Measurements from ENCODE around the gene TLCD4.

Gene TLCD4

GRCh38 chr1:95095833-95096217 lies 21.3 kb upstream of the TLCD4 start:
- DNase-seq (ENCODE audit: low spot score) = no peak

- no peak for DNase-seq (ENCODE audit: low spot score)
These were observed 20.8 kb upstream of the TLCD4 start for GRCh38 chr1:95096218-95096841.

- DNase-seq (ENCODE audit: low spot score) = no peak
These were observed 19.7 kb upstream of the TLCD4 start for GRCh38 chr1:95097426-95097825.

DNA sequence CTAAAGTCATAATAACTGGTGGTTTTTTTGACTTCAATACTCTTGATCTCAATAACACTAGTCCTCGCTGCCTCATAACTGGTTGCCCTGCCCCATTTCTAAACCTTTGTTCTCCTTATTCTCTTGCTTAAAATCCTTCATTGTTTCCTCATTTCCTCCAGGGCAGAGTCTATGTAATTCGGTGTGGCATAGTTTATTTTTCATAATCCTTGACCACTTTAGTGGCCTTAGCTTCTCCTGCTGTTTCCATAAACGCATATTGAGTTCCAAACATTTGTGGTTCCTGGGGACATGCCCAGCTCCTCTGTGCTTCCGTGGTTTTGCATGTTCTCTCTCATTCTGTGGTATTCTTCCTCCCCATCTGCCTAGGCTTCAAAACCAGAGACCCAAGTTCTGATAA lies 19.0 kb upstream of the TLCD4 start:
- no peak for DNase-seq (ENCODE audit: low spot score)

DNA sequence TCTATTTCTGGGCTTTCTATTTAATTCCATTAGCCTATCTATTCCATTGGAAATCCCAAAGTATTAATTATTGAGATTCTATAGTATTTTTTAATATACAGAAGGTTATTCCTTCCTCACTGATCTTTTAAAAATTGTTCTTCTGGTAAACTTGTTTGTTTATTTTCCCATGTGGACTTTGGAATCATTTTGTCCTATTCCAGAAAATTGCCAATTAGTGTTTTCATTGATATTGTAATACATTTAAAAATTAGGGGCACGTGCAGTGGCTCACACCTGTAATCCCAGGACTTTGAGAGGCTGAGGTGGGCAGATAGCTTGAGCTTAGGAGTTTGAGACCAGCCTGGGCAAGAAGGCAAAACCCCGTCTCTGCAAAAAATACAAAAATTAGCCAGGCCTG lies 8.4 kb upstream of the TLCD4 start:
- DNase-seq (ENCODE audit: low spot score) = no peak

GRCh38 chr1:95111014-95111413 lies 6.1 kb upstream of the TLCD4 start:
- no peak for DNase-seq (ENCODE audit: low spot score)

GRCh38 chr1:95113684-95114083 lies 3.5 kb upstream of the TLCD4 start:
- no peak for DNase-seq (ENCODE audit: low spot score)

DNA sequence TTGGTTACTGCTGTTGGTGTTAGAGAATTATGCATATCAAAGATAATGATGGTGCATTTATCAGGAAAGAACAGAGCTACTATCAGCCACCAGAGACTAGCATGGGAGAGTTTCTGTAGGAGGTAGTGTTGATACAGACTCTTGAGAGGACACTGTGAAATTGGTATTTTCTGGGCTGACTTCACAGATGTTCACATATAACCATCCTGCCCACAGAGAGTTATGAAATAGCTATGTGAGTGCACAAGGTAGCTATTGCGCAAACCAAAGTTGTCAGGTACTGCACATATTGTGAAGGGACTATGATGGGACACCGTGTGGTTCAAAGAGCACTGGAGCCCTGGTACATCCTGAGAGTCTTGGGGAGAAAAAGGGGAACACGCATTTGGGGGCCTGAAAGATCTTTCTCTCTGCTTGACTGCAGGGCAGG lies 1.4 kb upstream of the TLCD4 start:
- no peak for DNase-seq (ENCODE audit: low spot score)

- peak; percentile 81 for DNase-seq (ENCODE audit: low spot score)
These were observed 462 bp upstream of the TLCD4 start for GRCh38 chr1:95116580-95117206.

- no peak for DNase-seq (ENCODE audit: low spot score)
These were observed 928 bp downstream of the TLCD4 start for GRCh38 chr1:95118067-95118499.

GRCh38 chr1:95118710-95119109 lies 1.6 kb downstream of the TLCD4 start:
- DNase-seq (ENCODE audit: low spot score) = no peak

- no peak for DNase-seq (ENCODE audit: low spot score)
These were observed 2.1 kb downstream of the TLCD4 start for GRCh38 chr1:95119273-95119672.

GRCh38 chr1:95122151-95122697 lies 5.1 kb downstream of the TLCD4 start:
- no peak for DNase-seq (ENCODE audit: low spot score)

DNA sequence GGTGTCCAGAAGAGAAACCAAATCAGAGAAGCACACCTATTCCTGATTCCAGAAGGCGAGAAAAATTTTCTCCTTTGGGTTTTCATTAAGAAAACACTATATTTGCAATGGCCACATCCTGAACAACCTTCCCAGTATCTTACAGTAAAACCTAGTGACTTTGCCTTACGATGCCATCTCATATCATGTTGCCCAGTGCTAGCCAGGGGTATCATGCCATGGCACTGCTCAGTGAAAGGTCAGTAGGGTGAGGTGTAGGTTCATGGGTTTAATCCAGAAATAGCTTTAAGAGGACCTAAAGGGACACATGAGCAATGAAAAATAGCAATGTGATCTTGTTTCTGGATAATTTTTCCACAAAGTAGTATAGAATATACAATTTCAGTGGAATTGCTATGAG lies 7.2 kb downstream of the TLCD4 start:
- no peak for DNase-seq (ENCODE audit: low spot score)

GRCh38 chr1:95126366-95126765 lies 9.2 kb downstream of the TLCD4 start:
- no peak for DNase-seq (ENCODE audit: low spot score)

- no peak for DNase-seq (ENCODE audit: low spot score)
These were observed 9.7 kb downstream of the TLCD4 start for GRCh38 chr1:95126846-95127245.

GRCh38 chr1:95127380-95127779 lies 10.2 kb downstream of the TLCD4 start:
- no peak for DNase-seq (ENCODE audit: low spot score)

DNA sequence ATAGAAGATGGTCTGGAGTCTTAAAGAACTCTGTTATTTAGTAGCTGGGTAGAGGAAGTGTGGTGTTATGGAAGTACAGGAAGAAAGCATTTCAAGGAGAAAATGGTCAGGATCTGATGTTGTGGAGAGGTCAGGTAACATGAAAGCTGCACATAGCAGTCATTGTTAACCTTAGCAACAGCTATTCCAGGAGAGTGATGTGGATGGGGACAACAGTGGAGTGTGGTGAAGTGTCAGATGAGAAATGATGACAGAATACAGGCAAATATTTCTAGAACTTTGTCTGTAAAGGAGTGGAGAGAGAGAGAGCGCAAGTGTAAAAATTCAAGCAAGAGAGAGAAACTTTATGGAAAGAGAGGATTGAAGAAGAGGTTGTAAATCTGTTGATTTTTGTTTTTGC lies 15.6 kb downstream of the TLCD4 start:
- DNase-seq (ENCODE audit: low spot score) = no peak

- DNase-seq (ENCODE audit: low spot score) = no peak
These were observed 16.5 kb downstream of the TLCD4 start for GRCh38 chr1:95133687-95134086.

DNA sequence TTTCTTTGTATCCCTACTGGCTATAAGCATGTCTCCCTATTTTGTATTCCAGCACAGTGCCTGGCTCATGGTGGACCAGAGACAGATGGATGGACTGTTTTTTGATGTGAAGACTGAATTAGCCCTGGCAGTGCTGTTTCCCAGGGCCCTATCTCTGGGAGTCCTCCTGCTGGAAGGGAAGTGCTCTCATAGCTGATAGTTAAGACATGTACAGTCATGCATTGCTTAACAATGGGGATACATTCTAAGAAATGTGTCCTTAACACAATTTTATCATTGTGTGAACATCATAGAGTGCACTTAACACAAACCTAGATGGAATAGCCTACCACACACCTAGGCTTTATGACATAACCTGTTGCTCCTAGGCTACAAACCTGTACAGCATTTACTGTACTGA lies 21.1 kb downstream of the TLCD4 start:
- no peak for DNase-seq (ENCODE audit: low spot score)

DNA sequence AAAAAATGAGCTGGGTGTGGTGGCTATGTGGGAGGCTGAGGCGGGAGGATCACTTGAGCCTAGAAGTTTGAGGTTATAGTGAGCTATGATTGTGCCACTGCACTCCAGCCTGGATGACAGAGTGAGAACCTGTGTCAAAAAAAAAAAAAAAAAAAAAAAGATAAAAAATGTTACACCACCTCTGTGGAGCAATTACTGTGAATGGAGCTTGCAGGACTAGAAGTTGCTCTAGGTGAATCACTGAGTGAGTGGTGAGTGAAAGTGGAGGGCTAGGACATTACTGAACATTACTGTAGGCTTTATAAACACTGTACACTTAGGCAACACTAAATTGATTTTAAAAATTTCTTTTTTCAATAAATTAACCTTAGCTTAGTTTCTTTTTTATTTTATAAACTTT lies 21.9 kb downstream of the TLCD4 start:
- no peak for DNase-seq (ENCODE audit: low spot score)

DNA sequence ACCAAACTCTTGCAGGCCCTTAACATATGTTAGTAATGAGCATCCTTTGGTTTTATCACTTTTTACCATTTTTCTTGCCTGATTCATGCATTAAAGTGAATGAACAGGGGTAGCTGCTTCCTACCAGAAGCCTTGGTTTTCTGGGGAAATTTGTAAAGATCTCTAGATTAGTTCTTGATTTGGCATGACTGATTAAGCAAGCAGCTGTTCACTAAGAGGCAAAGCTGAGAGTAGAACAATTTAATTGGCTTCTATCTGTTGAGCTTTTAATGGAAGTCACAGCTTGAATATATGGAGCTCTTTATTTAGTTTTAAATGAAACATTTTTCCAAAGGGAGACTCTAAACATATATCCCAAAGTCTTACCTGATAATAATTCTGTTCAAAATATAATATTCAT lies 23.6 kb downstream of the TLCD4 start:
- DNase-seq (ENCODE audit: low spot score) = no peak

DNA sequence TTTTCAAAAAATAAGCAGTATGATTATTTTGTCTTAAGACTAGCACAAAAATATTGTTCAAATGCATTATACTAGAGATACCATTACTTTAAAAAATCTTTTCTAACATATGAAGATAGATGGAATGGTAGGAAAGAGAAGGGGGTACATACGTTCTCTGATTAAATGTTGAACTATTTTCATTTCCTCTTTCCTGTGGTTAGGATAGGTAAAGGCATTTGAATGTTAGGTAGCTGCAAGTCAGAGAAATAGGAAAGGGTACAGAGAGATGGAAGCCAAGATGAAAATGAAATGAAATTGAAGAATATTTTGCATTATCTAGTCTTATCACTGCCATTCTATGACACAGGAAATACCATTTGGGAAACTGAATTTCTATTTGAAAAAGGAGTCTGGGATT lies 28.3 kb downstream of the TLCD4 start:
- DNase-seq (ENCODE audit: low spot score) = no peak

DNA sequence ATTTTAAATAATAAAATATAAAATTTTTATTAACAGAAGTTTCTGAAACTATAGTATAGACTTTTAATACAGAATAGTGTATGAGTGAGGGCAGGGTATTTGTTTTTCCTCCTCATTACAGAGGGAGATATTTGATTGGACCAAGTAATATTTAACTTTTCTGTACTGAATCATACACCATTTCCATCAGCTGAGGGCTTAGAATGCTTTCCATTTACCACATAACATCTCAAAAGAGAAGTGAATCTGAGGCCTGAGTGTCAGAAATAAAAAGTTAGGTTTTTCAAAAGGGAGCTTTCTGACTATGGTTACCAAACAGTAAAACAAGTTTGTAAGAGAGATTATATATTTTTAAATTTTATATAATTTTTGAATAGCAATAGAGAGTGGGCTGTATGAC lies 29.5 kb downstream of the TLCD4 start:
- DNase-seq (ENCODE audit: low spot score) = no peak

Measured in iPS-NIHi11 (cell line).